Calu3 (cell line): ENCODE data around the gene STK38L. TPM values are rescaled to one million over a fixed set of nuclear protein-coding genes. Genes with fewer than 3 reads are reported as not detected.

Experiments used
- BruUV-seq: library from RNA; stranded (reverse); fragments of 400-500 nt; replicated peaks from 2 replicates; lab custom pipeline; 2021; lab: Mats Ljungman, UMichigan
- CTCF ChIA-PET: fragments of 300-600 bp; sonication (Branson Sonifier 250); formaldehyde crosslinking; loops from one replicate; lab custom pipeline; 2022; ENCODE audit warnings: antibody characterized with exemption; lab: Charles Lee
- DNase-seq: peaks from one replicate; pipeline ENCODE4 v3.0.0; 2022
- H3K27ac Mint-ChIP-seq: one replicate; pipeline ENCODE4 v1.8.0; 2022; ENCODE audit warnings: mixed read lengths; ENCODE audit not compliant: unreplicated experiment
- H3K27me3 Mint-ChIP-seq: one replicate; pipeline ENCODE4 v1.8.0; 2022; ENCODE audit warnings: mixed read lengths; ENCODE audit not compliant: unreplicated experiment
- H3K36me3 Mint-ChIP-seq: one replicate; pipeline ENCODE4 v1.8.0; 2022; ENCODE audit warnings: mild to moderate bottlenecking, moderate library complexity, mixed read lengths; ENCODE audit not compliant: insufficient read depth, unreplicated experiment
- H3K4me1 Mint-ChIP-seq: one replicate; pipeline ENCODE4 v1.8.0; 2022; ENCODE audit warnings: mild to moderate bottlenecking, low read depth, mixed read lengths; ENCODE audit not compliant: unreplicated experiment
- H3K4me3 Mint-ChIP-seq: one replicate; pipeline ENCODE4 v1.8.0; 2022; ENCODE audit warnings: mild to moderate bottlenecking, low read depth, moderate library complexity, mixed read lengths; ENCODE audit not compliant: unreplicated experiment
- H3K9me3 Mint-ChIP-seq: one replicate; pipeline ENCODE4 v1.8.0; 2022; ENCODE audit warnings: low read depth, mixed read lengths; ENCODE audit not compliant: unreplicated experiment
- intact Hi-C: fragments of 100-400 bp; cut with micrococcal nuclease; formaldehyde crosslinking; loops from one replicate; pipeline ENCODE4 v1.10.0; 2022; ENCODE audit not compliant: unreplicated experiment
- total RNA-seq: library from RNA; stranded (reverse); gene quantifications from 2 replicates; pipeline ENCODE4 v1.2.3, GENCODE V29; 2022
- TF ChIP-seq, protein P1 (sequence below): fragments of 200-600 bp; IDR thresholded peaks from one replicate; pipeline ENCODE4 v1.8.0; 2022; ENCODE audit warnings: antibody characterized with exemption; ENCODE audit not compliant: unreplicated experiment

The STK38L gene
- total RNA-seq, 1 experiment from 2014 or later: 24.6 TPM

DNA sequence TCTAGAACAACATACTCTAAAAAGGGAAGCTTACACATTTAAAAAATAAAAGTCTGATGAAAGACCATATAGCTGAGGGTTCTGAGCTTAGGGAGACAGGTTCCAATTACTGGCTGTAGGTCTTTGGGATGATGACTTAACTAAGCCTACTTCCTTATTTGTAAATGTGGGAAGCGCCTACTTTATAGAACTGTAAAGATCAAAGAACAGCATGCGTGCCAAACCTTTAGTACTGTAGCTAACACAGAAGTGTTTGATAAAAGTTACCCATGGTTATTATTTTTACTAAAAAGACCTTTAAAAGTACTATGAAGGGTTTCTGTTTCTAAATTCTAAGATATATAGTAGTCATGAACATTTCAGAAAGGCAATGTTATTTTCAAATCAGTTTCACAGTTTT, 35.7 kb downstream of the STK38L start:
- CTCF ChIA-PET: no interaction called here
- Mint-ChIP-seq H3K36me3 (no peaks in the 10 kb centered on the region), H3K4me3 (no peak overlapping the region), H3K4me1 (peaks cover 15% of the 10 kb centered on the region), H3K27me3 (no peaks in the 10 kb centered on the region), H3K9me3 (no peaks in the 10 kb centered on the region), H3K27ac (no peak overlapping the region)
- TF ChIP-seq, protein P1, sequence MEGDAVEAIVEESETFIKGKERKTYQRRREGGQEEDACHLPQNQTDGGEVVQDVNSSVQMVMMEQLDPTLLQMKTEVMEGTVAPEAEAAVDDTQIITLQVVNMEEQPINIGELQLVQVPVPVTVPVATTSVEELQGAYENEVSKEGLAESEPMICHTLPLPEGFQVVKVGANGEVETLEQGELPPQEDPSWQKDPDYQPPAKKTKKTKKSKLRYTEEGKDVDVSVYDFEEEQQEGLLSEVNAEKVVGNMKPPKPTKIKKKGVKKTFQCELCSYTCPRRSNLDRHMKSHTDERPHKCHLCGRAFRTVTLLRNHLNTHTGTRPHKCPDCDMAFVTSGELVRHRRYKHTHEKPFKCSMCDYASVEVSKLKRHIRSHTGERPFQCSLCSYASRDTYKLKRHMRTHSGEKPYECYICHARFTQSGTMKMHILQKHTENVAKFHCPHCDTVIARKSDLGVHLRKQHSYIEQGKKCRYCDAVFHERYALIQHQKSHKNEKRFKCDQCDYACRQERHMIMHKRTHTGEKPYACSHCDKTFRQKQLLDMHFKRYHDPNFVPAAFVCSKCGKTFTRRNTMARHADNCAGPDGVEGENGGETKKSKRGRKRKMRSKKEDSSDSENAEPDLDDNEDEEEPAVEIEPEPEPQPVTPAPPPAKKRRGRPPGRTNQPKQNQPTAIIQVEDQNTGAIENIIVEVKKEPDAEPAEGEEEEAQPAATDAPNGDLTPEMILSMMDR: no peak
- intact Hi-C loops: no loop called here
- DNase-seq: no peak
- no TSS peak for BruUV-seq

DNA sequence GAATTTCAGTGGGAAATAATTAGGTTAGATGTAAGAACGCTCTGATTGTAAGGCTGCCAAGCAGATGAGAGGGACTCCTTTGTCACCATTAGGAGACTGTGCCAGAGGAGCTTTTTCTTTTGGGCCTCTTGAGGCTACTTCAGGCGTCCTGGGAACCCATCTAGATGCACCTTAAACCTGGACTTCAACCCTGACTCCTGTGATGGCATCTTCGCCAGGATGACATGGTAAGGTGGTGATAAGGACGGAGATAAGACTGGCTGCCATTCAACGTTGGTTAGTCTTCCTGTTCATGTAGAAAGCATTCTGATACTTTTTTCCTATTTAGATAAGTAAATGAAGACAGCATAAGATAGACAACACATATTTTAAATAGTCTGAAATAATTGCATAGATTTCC, 36.3 kb downstream of the STK38L start:
- no peak overlapping the region for H3K27ac Mint-ChIP-seq

DNA sequence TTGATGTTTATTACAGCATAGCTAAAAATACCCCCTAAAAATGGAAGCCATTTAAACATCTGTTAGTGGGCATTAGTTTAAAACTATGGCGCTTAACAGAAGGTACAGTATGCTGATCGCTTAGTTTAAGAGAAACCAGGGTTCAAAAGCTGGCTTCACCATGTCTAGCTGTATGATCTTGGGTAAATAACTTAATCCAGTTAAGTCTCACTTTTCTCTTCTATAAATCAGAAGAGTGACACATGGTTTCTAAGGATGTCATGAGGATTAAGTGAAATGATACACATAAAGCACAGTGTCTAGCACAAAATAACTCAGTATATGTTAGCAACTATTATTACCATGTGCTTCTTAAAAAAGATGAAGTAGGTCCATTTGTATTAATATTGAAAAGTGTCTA, 38.7 kb downstream of the STK38L start:
- intact Hi-C loops: no loop called here
- CTCF ChIA-PET: no interaction called here
- no peaks in the 10 kb centered on the region for H3K9me3 Mint-ChIP-seq
- no peak overlapping the region for H3K27ac Mint-ChIP-seq
- no TSS peak for BruUV-seq
- no peak overlapping the region for H3K4me3 Mint-ChIP-seq
- H3K36me3 Mint-ChIP-seq: no peaks in the 10 kb centered on the region
- H3K4me1 Mint-ChIP-seq: peaks cover 7% of the 10 kb centered on the region
- DNase-seq: no peak
- no peaks in the 10 kb centered on the region for H3K27me3 Mint-ChIP-seq
- TF ChIP-seq, protein P1: no peak

More for the DNA sequence above, 36.3 kb downstream of the STK38L start:
- Mint-ChIP-seq H3K9me3 (no peaks in the 10 kb centered on the region), H3K36me3 (no peaks in the 10 kb centered on the region), H3K4me3 (no peak overlapping the region), H3K27me3 (no peaks in the 10 kb centered on the region), H3K4me1 (peaks cover 10% of the 10 kb centered on the region)
- DNase-seq: no peak
- TF ChIP-seq, protein P1: no peak
- BruUV-seq: no TSS peak
- intact Hi-C loops: no loop called here
- CTCF ChIA-PET: interaction anchor here (0.6 kb wide), 1 partner anchor 111 kb away, joined by 3 read pairs; no protein-coding TSS in a partner anchor

DNA sequence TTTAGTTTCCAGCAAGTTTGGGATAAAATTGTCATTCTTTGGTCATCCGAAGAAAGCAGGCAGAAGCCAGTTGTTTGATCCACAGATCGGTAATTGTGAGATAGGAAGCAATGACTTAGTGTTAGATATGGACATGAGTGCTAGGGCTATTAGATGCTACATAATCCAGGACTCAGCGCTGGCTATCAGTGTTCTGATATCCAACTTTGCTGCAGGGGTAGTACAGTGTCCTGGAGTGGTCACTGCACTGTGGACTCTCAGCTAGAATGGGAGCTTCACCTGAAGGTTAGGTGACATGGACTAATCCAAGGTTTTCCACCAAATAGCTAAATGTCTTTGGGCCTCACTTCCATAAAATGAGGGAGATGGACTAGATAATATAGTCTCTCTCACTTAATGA, 39.9 kb downstream of the STK38L start:
- DNase-seq: no peak
- no TSS peak for BruUV-seq
- no peak overlapping the region for H3K27ac Mint-ChIP-seq
- TF ChIP-seq, protein P1: no peak
- CTCF ChIA-PET: no interaction called here
- H3K27me3 Mint-ChIP-seq: no peaks in the 10 kb centered on the region
- intact Hi-C loops: no loop called here
- H3K9me3 Mint-ChIP-seq: no peaks in the 10 kb centered on the region
- H3K36me3 Mint-ChIP-seq: no peaks in the 10 kb centered on the region
- H3K4me1 Mint-ChIP-seq: peaks cover 7% of the 10 kb centered on the region
- H3K4me3 Mint-ChIP-seq: no peak overlapping the region
